Measurements from ENCODE around the gene RBM23.

The RBM23 gene

DNA sequence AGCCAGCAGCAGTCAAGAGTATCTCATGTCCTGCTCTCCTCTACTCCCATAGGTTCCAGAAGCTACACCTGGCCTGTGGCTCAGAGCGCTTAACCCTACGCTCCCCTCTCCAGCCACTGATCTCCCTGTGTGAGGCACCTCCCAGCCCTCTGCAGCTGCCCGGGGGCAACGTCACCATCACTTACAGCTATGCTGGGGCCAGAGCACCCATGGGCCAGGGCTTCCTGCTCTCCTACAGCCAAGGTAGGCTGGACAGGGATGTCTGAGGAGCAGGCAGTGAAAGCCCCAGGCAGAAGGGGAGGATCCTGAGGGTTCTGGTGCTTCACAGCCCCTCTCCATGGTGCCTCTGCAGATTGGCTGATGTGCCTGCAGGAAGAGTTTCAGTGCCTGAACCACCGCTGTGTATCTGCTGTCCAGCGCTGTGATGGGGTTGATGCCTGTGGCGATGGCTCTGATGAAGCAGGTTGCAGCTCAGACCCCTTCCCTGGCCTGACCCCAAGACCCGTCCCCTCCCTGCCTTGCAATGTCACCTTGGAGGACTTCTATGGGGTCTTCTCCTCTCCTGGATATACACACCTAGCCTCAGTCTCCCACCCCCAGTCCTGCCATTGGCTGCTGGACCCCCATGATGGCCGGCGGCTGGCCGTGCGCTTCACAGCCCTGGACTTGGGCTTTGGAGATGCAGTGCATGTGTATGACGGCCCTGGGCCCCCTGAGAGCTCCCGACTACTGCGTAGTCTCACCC, 43.8 kb downstream of the RBM23 start:
- Histone ChIP-seq H3K9me3 (ENCODE audit: insufficient read depth, low read depth, low read length) (no peaks in the 10 kb centered on the region), H3K4me1 (ENCODE audit: insufficient read depth, low read length) (peaks cover 12% of the 10 kb centered on the region), H3K4me3 (ENCODE audit: low read length) (no peak overlapping the region), H3K27ac (ENCODE audit: low read depth, low read length) (no peak overlapping the region), H3K36me3 (ENCODE audit: insufficient read depth, low read length) (0 out of 2 replicates have a peak, but pooled peaks cover 2% of the 10 kb centered on the region), H3K27me3 (ENCODE audit: insufficient read depth, low read length) (no peaks in the 10 kb centered on the region), H3K9ac (ENCODE audit: low read depth, low read length) (no peak overlapping the region)
- 95% methylated on average over 15 of the region's 15 CpGs for WGBS

DNA sequence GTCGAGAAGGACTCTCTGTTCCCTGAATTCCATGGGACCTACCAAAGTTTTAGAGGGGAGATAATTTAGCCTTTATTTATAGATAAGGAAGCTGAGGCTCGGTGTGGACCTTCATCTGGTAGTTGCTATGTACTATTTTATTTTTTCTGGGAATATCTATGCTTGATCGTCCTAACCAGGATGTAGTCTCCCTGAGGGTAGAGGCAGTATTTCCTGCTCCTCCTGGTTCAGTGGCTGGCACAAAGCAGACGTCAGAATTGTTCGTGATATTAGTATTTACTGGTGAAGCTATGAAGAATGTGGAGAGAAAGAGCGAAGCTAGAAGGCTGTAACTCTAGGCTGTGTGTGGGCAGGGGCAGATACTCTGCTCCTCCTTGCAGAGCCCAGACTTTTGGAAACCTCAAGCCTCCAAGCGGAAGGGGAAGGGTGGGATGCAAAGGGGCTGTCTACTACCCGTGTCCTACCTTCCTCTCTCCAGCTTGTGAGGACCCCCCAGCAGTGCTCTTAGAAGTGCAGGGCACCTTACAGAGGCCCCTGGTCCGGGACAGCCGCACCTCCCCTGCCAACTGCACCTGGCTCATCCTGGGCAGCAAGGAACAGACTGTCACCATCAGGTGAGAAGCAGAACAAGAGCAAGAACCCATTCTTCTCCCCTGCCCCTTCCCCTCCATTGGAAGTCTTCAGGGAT, 46.0 kb downstream of the RBM23 start:
- WGBS: 71% methylated on average over 10 of the region's 10 CpGs
- Histone ChIP-seq H3K4me3 (ENCODE audit: low read length) (peak overlapping the region; percentile 84), H3K27me3 (ENCODE audit: insufficient read depth, low read length) (no peaks in the 10 kb centered on the region), H3K9me3 (ENCODE audit: insufficient read depth, low read depth, low read length) (no peaks in the 10 kb centered on the region), H3K9ac (ENCODE audit: low read depth, low read length) (peak overlapping the region; percentile 47; the same call in 1 of the 2 replicates), H3K27ac (ENCODE audit: low read depth, low read length) (no peak overlapping the region), H3K4me1 (ENCODE audit: insufficient read depth, low read length) (peaks cover 12% of the 10 kb centered on the region), H3K36me3 (ENCODE audit: insufficient read depth, low read length) (0 out of 2 replicates have a peak, but pooled peaks cover 2% of the 10 kb centered on the region)

DNA sequence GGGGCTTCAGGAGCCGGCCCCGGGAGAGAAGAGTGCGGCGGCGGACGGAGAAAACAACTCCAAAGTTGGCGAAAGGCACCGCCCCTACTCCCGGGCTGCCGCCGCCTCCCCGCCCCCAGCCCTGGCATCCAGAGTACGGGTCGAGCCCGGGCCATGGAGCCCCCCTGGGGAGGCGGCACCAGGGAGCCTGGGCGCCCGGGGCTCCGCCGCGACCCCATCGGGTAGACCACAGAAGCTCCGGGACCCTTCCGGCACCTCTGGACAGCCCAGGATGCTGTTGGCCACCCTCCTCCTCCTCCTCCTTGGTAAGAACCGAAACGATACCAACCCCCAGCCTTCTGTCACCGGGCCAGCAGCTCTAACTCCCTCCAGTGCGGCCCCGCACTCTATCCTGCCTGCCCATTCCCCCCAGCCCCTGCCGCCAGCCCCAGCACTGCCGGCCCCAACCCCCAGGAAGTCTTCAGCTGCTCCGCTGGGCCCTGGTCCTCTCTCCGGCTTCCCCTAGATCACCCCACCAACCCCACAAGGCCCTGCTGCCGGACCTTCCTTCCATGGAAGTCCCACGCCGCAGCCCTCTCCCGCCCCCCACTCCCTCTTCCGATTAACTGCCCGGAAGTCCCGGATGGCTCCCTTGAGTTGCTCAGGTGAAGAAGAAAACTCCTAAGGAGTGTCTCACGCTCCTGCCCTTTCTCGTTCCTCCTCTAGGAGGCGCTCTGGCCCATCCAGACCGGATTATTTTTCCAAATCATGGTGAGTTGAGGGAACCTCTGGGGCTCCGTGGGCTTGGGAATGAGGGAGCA, 46.7 kb downstream of the RBM23 start:
- H3K27ac ChIP-seq (ENCODE audit: low read depth, low read length): peak overlapping the region; percentile 85; the same call in 1 of the 2 replicates
- H3K27me3 ChIP-seq (ENCODE audit: insufficient read depth, low read length): no peaks in the 10 kb centered on the region
- H3K9me3 ChIP-seq (ENCODE audit: insufficient read depth, low read depth, low read length): no peaks in the 10 kb centered on the region
- under 1% methylated on average over 45 of the region's 45 CpGs for WGBS
- H3K9ac ChIP-seq (ENCODE audit: low read depth, low read length): peak overlapping the region; percentile 47
- 0 out of 2 replicates have a peak, but pooled peaks cover 2% of the 10 kb centered on the region for H3K36me3 ChIP-seq (ENCODE audit: insufficient read depth, low read length)
- H3K4me1 ChIP-seq (ENCODE audit: insufficient read depth, low read length): peaks cover 12% of the 10 kb centered on the region
- peak overlapping the region; percentile 84 for H3K4me3 ChIP-seq (ENCODE audit: low read length)

DNA sequence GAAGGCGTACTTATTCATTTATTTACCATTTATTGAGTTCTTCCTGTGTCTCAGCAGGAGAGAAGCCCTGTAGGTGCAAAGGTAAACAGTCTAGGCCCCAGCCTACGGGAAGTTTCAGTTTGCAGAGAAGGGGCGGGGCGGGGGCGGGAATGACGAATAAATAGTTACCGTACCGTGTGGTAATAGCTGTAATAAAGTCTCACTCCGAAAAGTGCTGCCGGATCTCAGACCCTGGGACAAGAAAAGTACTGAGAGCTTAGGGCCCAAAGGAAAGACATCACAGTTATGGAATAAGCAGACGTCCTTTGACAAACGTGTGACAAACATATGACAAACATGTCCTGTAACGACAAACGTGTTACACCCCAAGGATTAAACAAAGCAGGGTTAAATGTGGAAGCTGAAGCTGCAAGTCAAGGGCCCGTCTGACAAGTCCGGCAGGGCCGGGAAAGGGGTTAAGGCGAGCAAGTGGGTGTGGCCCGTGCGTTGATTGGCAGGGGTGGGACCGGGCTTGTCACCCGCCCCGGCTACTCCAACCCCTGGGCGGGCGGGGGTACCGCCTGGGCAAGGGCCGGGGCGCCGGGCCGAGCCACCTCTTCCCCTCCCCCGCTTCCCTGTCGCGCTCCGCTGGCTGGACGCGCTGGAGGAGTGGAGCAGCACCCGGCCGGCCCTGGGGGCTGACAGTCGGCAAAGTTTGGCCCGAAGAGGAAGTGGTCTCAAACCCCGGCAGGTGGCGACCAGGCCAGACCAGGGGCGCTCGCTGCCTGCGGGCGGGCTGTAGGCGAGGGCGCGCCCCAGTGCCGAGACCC, 47.5 kb downstream of the RBM23 start, which contains the start of gene LRP10:
Gene LRP10, plus strand, starts transcription at position 517 of the 809 bp plus-strand sequence. CDS start 564 bp downstream, outside the sequence.
- H3K27ac ChIP-seq (ENCODE audit: low read depth, low read length): peak within 1 kb of the TSS; percentile 85; the same call in 1 of the 2 replicates
- peak within 1 kb of the TSS; percentile 84 for H3K4me3 ChIP-seq (ENCODE audit: low read length)
- peak within 1 kb of the TSS; percentile 27 for H3K9ac ChIP-seq (ENCODE audit: low read depth, low read length)
- no peaks in the 10 kb centered on the region for H3K27me3 ChIP-seq (ENCODE audit: insufficient read depth, low read length)
- 0 out of 2 replicates have a peak, but pooled peaks cover 2% of the 10 kb centered on the region for H3K36me3 ChIP-seq (ENCODE audit: insufficient read depth, low read length)
- H3K9me3 ChIP-seq (ENCODE audit: insufficient read depth, low read depth, low read length): no peaks in the 10 kb centered on the region
- under 1% methylated on average over 49 of the region's 50 CpGs for WGBS
- peaks cover 12% of the 10 kb centered on the region for H3K4me1 ChIP-seq (ENCODE audit: insufficient read depth, low read length)

DNA sequence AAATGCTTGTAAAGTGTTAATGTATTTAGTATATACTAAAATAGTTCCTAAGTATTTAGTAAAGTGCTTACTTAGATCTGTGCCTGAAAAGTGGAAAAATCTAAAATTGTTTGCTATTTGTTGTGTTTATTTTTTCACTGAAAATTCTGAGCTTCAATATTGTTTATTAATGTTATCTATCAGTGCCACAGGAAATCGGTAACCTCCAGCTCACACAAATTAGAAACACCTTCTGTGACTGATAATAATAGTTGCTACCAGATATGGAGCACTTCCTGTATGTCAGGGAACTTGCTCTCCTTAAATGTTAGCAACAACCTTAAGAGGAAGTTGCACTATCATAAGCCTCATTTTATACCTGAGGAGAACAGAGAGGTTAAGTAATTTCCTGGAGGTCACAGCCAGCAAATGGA, 48.1 kb downstream of the RBM23 start:
- 0 out of 2 replicates have a peak overlapping the region, but pooled peaks have one; percentile 12 for H3K9ac ChIP-seq (ENCODE audit: low read depth, low read length)
- peak overlapping the region; percentile 85; the same call in 1 of the 2 replicates for H3K27ac ChIP-seq (ENCODE audit: low read depth, low read length)
- no CpG with 5 or more reads among the region's 1 CpG for WGBS

DNA sequence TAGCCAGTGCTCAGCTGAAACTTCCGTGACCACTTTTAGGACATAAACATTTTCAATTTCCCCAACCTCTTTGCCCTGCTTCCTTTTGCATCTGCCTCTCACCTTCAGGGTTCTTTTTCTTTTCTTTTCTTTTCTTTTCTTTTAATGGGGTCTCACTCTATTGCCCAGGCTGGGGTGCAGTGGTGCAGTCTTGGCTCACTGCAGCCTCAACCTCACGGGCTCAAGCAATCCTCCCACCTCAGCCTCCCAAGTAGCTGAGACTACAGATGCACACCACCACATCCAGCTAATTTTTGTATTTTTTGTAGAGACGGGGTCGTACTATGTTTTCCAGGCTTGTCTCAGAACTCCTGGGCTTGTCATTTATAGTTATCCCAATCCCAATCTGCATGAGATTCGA, 52.1 kb downstream of the RBM23 start:
- Histone ChIP-seq H3K36me3 (ENCODE audit: insufficient read depth, low read length) (no peaks in the 10 kb centered on the region), H3K4me3 (ENCODE audit: low read length) (no peak overlapping the region), H3K4me1 (ENCODE audit: insufficient read depth, low read length) (peaks cover 8% of the 10 kb centered on the region; the same call in 1 of the 2 replicates), H3K9me3 (ENCODE audit: insufficient read depth, low read depth, low read length) (no peaks in the 10 kb centered on the region), H3K27me3 (ENCODE audit: insufficient read depth, low read length) (no peaks in the 10 kb centered on the region), H3K9ac (ENCODE audit: low read depth, low read length) (no peak overlapping the region), H3K27ac (ENCODE audit: low read depth, low read length) (no peak overlapping the region)
- WGBS: 98% methylated on average over 5 of the region's 5 CpGs

More for the DNA sequence above, 48.1 kb downstream of the RBM23 start:
- Histone ChIP-seq H3K9me3 (ENCODE audit: insufficient read depth, low read depth, low read length) (no peaks in the 10 kb centered on the region), H3K36me3 (ENCODE audit: insufficient read depth, low read length) (0 out of 2 replicates have a peak, but pooled peaks cover 2% of the 10 kb centered on the region), H3K4me1 (ENCODE audit: insufficient read depth, low read length) (peaks cover 12% of the 10 kb centered on the region), H3K27me3 (ENCODE audit: insufficient read depth, low read length) (no peaks in the 10 kb centered on the region), H3K4me3 (ENCODE audit: low read length) (peak overlapping the region; percentile 84)

DNA sequence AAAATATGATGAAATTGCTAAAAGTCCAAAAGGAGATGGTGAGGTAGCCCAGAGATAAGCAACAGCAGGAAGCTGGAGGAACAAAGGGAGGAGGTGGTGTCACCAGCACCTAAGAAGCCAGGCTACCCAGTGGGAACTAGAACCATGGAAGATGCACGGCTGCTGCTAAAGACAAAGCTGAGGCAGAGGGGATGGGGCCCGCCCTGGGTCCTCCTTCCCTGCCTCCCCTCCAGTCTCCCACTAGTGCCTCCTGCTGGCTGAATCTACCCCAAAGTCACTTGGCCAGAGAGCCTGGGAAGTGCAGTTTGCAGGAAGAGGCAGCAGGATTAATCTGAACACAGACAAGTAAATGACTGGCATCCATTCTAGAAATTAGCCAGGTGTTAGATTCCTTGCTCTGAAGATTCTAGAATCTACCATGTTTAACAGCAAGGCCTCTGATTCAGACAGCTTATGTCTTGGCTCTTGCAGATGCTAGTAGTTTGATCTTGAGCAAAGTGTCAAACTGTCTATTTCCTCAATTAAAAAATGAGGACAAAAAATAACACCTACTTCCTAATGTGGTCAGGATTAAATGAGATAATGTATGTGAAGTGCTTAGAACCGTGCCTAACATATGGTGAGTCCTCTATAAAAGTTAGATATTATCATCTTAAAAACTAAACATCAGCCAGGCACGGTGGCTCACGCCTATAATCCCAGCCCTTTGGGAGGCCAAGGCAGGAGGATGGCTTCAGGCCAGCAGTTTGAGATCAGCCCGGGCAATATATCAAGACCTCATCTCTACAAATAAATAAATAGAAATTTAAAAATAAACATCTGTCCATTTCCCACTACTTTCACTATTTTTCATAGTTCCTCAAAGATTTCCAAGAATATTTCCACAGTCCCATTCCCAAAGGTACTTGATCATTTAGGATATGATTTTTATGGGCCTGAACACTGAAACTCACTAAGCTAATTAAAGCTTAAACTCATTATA, 53.2 kb downstream of the RBM23 start:
- no peak overlapping the region for H3K27ac ChIP-seq (ENCODE audit: low read depth, low read length)
- H3K9ac ChIP-seq (ENCODE audit: low read depth, low read length): no peak overlapping the region
- no peak overlapping the region for H3K4me3 ChIP-seq (ENCODE audit: low read length)
- no peaks in the 10 kb centered on the region for H3K27me3 ChIP-seq (ENCODE audit: insufficient read depth, low read length)
- WGBS: 80% methylated on average over 5 of the region's 6 CpGs
- H3K9me3 ChIP-seq (ENCODE audit: insufficient read depth, low read depth, low read length): no peaks in the 10 kb centered on the region
- no peaks in the 10 kb centered on the region for H3K36me3 ChIP-seq (ENCODE audit: insufficient read depth, low read length)
- H3K4me1 ChIP-seq (ENCODE audit: insufficient read depth, low read length): peaks cover 5% of the 10 kb centered on the region; the same call in 1 of the 2 replicates

DNA sequence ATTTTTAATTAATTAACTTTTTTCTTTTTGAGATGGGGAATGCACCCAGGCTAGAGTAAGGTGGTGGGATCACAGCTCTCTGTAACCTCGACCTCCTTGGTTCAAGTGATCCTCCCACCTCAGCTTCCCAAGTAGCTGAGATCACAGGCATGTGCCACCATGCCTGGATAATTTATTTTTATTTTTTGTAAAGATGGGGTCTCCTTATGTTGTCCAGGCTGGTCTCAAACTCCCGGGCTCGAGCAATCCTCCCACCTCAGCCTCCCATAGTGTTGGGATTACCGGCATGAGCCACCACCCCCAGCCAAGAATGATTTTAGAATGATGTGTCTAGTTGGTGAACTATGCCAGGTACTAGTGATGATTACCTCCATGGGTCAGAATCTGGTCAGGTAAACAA, 54.0 kb downstream of the RBM23 start:
- Histone ChIP-seq H3K27me3 (ENCODE audit: insufficient read depth, low read length) (no peaks in the 10 kb centered on the region), H3K27ac (ENCODE audit: low read depth, low read length) (no peak overlapping the region), H3K4me3 (ENCODE audit: low read length) (no peak overlapping the region), H3K9ac (ENCODE audit: low read depth, low read length) (no peak overlapping the region), H3K9me3 (ENCODE audit: insufficient read depth, low read depth, low read length) (no peaks in the 10 kb centered on the region), H3K4me1 (ENCODE audit: insufficient read depth, low read length) (no peaks in the 10 kb centered on the region), H3K36me3 (ENCODE audit: insufficient read depth, low read length) (no peaks in the 10 kb centered on the region)
- WGBS: 90% methylated on average over 4 of the region's 4 CpGs

DNA sequence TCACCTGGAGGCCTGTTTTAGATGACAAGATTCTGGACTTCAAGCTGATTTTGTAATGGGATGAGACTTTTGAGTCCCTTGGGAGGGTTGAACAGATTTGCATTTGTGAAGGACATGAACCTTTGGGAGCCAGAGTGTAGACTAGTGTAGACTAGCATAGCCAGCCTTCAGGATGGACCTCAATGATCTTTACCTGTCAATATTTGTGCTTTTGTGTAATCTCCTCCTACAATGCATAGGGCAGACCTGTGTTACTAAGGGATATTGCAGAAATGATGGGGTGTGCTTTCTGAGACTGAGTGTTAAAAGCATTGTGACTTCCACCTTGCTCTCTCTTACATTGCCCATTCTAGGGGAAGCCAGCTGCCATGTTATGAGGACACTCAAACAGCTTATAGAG, 57.3 kb downstream of the RBM23 start:
- H3K4me1 ChIP-seq (ENCODE audit: insufficient read depth, low read length): no peaks in the 10 kb centered on the region
- no peaks in the 10 kb centered on the region for H3K36me3 ChIP-seq (ENCODE audit: insufficient read depth, low read length)
- H3K27me3 ChIP-seq (ENCODE audit: insufficient read depth, low read length): no peaks in the 10 kb centered on the region
- no peak overlapping the region for H3K9ac ChIP-seq (ENCODE audit: low read depth, low read length)
- 0 out of 2 replicates have a peak, but pooled peaks cover 2% of the 10 kb centered on the region for H3K9me3 ChIP-seq (ENCODE audit: insufficient read depth, low read depth, low read length)
- H3K27ac ChIP-seq (ENCODE audit: low read depth, low read length): no peak overlapping the region
- H3K4me3 ChIP-seq (ENCODE audit: low read length): no peak overlapping the region

Measured in HUES64 (cell line).